HepG2 (cell line): ENCODE results near the gene JUND. TPM values are rescaled to one million over a fixed set of nuclear protein-coding genes. Genes with fewer than 3 reads are reported as not detected.
A peak's percentile ranks its signal among the peaks of the same experiment; 100 is the strongest.

ENCODE experiments used
- FOSL1 ChIP-seq: sonication (generic); formaldehyde crosslinking; IDR thresholded peaks from 2 replicates; pipeline ENCODE4 v1.9.0; 2021; ENCODE audit warnings: missing genetic modification reagents, borderline replicate concordance
- NBN ChIP-seq: fragments of 450-650 bp; conservative IDR thresholded peaks from 2 replicates; pipeline ENCODE4 v1.6.1; 2017
- PITX1 ChIP-seq: sonication (generic); formaldehyde crosslinking; IDR thresholded peaks from 2 replicates; pipeline ENCODE4 v1.5.1; 2020; ENCODE audit warnings: mild to moderate bottlenecking, missing genetic modification reagents
- POLR2A ChIP-seq, 2 experiments: IDR thresholded peaks; 2 replicates each; pipeline ENCODE4 v1.6.1; 2011; ENCODE audit warnings: low read depth in 2 of 2, low read length in 2 of 2, mild to moderate bottlenecking in 1 of 2, moderate library complexity in 1 of 2; ENCODE audit not compliant: insufficient read depth in 1 of 2
- PREB ChIP-seq: sonication (generic); formaldehyde crosslinking; IDR thresholded peaks from 2 replicates; pipeline ENCODE4 v1.4.0; 2020; ENCODE audit warnings: missing genetic modification reagents
- SMAD1 ChIP-seq: sonication (generic); formaldehyde crosslinking; IDR thresholded peaks from 2 replicates; pipeline ENCODE4 v1.4.0; 2020; ENCODE audit warnings: missing genetic modification reagents, low read depth, mild to moderate bottlenecking, borderline replicate concordance
- SNAPC4 ChIP-seq: sonication (generic); formaldehyde crosslinking; IDR thresholded peaks from 2 replicates; pipeline ENCODE4 v1.4.0; 2020; ENCODE audit warnings: mild to moderate bottlenecking, missing genetic modification reagents
- SOX13 ChIP-seq, 3 experiments: fragments of 450-650 bp in 1 of 3; sonication (generic) in 1 of 3; formaldehyde crosslinking in 1 of 3; IDR thresholded peaks in 2 of 3; conservative IDR thresholded peaks in 1 of 3; 2 replicates each; pipeline versions ENCODE4 v1.5.0 to v1.6.1; 2016 to 2020; ENCODE audit warnings: antibody characterized with exemption in 1 of 3, mild to moderate bottlenecking in 1 of 3, missing compliant biosample characterization in 1 of 3, missing genetic modification reagents in 1 of 3, moderate library complexity in 1 of 3
- ZBTB10 ChIP-seq: sonication (generic); formaldehyde crosslinking; IDR thresholded peaks from 2 replicates; pipeline ENCODE4 v1.4.0; 2020; ENCODE audit warnings: missing genetic modification reagents, borderline replicate concordance
- ZBTB7B ChIP-seq: sonication (generic); formaldehyde crosslinking; IDR thresholded peaks from 2 replicates; pipeline ENCODE4 v1.4.0; 2020; ENCODE audit warnings: missing genetic modification reagents
- ZFAT ChIP-seq: sonication (generic); formaldehyde crosslinking; conservative IDR thresholded peaks from 2 replicates; pipeline ENCODE4 v1.8.1; 2023; ENCODE audit warnings: missing genetic modification reagents, inconsistent platforms
- ZNF253 ChIP-seq: sonication (generic); formaldehyde crosslinking; IDR thresholded peaks from 2 replicates; pipeline ENCODE4 v1.8.0; 2022; ENCODE audit warnings: mild to moderate bottlenecking, missing genetic modification reagents, borderline replicate concordance
- ZNF260 ChIP-seq: sonication (generic); formaldehyde crosslinking; IDR thresholded peaks from 2 replicates; pipeline ENCODE4 v1.4.0; 2020; ENCODE audit warnings: missing genetic modification reagents, low read depth, mild to moderate bottlenecking, borderline replicate concordance
- ZNF431 ChIP-seq: sonication (generic); formaldehyde crosslinking; IDR thresholded peaks from 2 replicates; pipeline ENCODE4 v1.9.0; 2022; ENCODE audit warnings: missing genetic modification reagents, low read depth, mild to moderate bottlenecking, borderline replicate concordance
- ZNF720 ChIP-seq: sonication (generic); formaldehyde crosslinking; IDR thresholded peaks from 2 replicates; pipeline ENCODE4 v1.4.0; 2020; ENCODE audit warnings: missing genetic modification reagents
- ZNF816 ChIP-seq: sonication (generic); formaldehyde crosslinking; IDR thresholded peaks from 2 replicates; pipeline ENCODE4 v1.8.0; 2022; ENCODE audit warnings: missing genetic modification reagents, mild to moderate bottlenecking, borderline replicate concordance
- ZNF839 ChIP-seq: sonication (generic); formaldehyde crosslinking; IDR thresholded peaks from 2 replicates; pipeline ENCODE4 v1.4.0; 2020; ENCODE audit warnings: missing genetic modification reagents, mild to moderate bottlenecking, borderline replicate concordance
- polyA plus RNA-seq, 8 experiments: library from polyadenylated mRNA; depleted of rRNA in 3 of 8; stranded (reverse) in 7 of 8; unstranded in 1 of 8; fragments of >200 nt; fragmentation: Illumina TruSeq in 4 of 8; extraction: Trizol in 4 of 8; gene quantifications; 2 replicates each; pipeline versions ENCODE4 v1.2.1 to v1.2.3, GENCODE V29; 2011 to 2016; ENCODE audit warnings: low read depth in 4 of 8, missing spikeins in 1 of 8, mixed read lengths in 1 of 8; ENCODE audit not compliant: insufficient read depth in 1 of 8
- total RNA-seq, 5 experiments: library from RNA; depleted of rRNA; stranded (reverse); fragments of >200 nt; fragmentation: Illumina TruSeq; extraction: Trizol; gene quantifications; 2 replicates each; pipeline ENCODE4 v1.2.3, GENCODE V29; 2016; ENCODE audit warnings: low read depth in 1 of 5

Gene JUND
- total and polyA plus RNA-seq, 2 of the 13 experiments (the other 11 are each of a cell fraction or from before 2014, with no cell fraction given) = 41.2 to 59.8 TPM

- no peak for TF ChIP-seq ZBTB10 (CRISPR knock-in tag)
- no peak for TF ChIP-seq SNAPC4 (CRISPR knock-in tag)
- TF ChIP-seq SMAD1 (CRISPR knock-in tag) = 0 out of 2 replicates have a peak, but pooled peaks have one; percentile 24
- TF ChIP-seq ZNF253 = no peak
- 0 out of 2 replicates have a peak, but pooled peaks have one; percentile 32 for TF ChIP-seq ZNF839
- TF ChIP-seq ZBTB7B (CRISPR knock-in tag) = no peak; the same call in 1 of the 2 replicates
- no peak for TF ChIP-seq ZNF816 (CRISPR knock-in tag)
- TF ChIP-seq ZNF260 (CRISPR knock-in tag) = no peak
- TF ChIP-seq FOSL1 (CRISPR knock-in tag) = no peak
- TF ChIP-seq PITX1 = peak; percentile 77; the same call in 1 of the 2 replicates
- TF ChIP-seq NBN = no peak
- 0 out of 2 replicates have a peak, but pooled peaks have one; percentile 75 for TF ChIP-seq ZNF431
- no peak for TF ChIP-seq SOX13 (IDR thresholded peaks at IDR 0.05)
- TF ChIP-seq SOX13 (CRISPR knock-in tag; conservative IDR thresholded peaks at IDR 0.05 in 1 of 2, IDR thresholded peaks at IDR 0.05 in 1 of 2) = peak in 1 of 2 experiments; percentile 66; a peak in 2 of 4 replicates
- no peak for TF ChIP-seq ZNF720
- no peak for TF ChIP-seq PREB (CRISPR knock-in tag)
- peak in 1 of 2 experiments; percentile 54; a peak in 2 of 4 replicates for TF ChIP-seq POLR2A (IDR thresholded peaks at IDR 0.05; ENCODE audit: insufficient read depth in 1 of 2, low read depth in 2 of 2, low read length in 2 of 2)
- TF ChIP-seq ZFAT (CRISPR knock-in tag) = no peak
Observed at GRCh38 chr19:18317961-18318800, 36.8 kb upstream of the JUND start (continued).
